Prostate gland (tissue), 2 donors: Measurements from ENCODE around the gene PDE4D. TPM values are rescaled to one million over a fixed set of nuclear protein-coding genes. Genes with fewer than 3 reads are reported as not detected.

Experiments
- DNase-seq: peaks from one replicate; pipeline ENCODE4 v3.0.0-alpha.2; 2019; ENCODE audit warnings: low spot score
- H3K27ac ChIP-seq, 2 donors: fragments of 200-600 bp; sonication (generic); 2 replicates each; pipeline ENCODE4 v1.5.1; 2017 to 2019
- H3K27me3 ChIP-seq: fragments of 200-600 bp; sonication (generic); replicated peaks from 2 replicates; pipeline ENCODE4 v1.5.1; 2019; ENCODE audit not compliant: insufficient read depth
- H3K36me3 ChIP-seq, 2 donors: fragments of 200-600 bp; sonication (generic); 1 replicate in 1 of 2; 2 replicates in 1 of 2; pipeline versions ENCODE4 v1.5.1 to v1.8.1; 2017 to 2019
- H3K4me1 ChIP-seq: fragments of 200-600 bp; sonication (generic); replicated peaks from 2 replicates; pipeline ENCODE4 v1.5.1; 2019
- H3K4me3 ChIP-seq, 2 donors: fragments of 200-600 bp; sonication (generic); 2 replicates each; pipeline ENCODE4 v1.5.1; 2017 to 2019
- H3K9me3 ChIP-seq: fragments of 200-600 bp; sonication (generic); 2 replicates; pipeline ENCODE4 v1.5.1; 2017
- CTCF ChIP-seq, 4 experiments: fragments of 200-600 bp in 2 of 4; fragments of 450-650 bp in 2 of 4; sonication (generic) in 2 of 4; IDR thresholded peaks; 1 replicate in 3 of 4; 2 replicates in 1 of 4; pipeline ENCODE4 v1.5.1; 2016 to 2019; ENCODE audit warnings: antibody characterized with exemption in 4 of 4, mild to moderate bottlenecking in 2 of 4, moderate library complexity in 2 of 4
- POLR2A ChIP-seq: fragments of 450-650 bp; IDR thresholded peaks from one replicate; pipeline ENCODE4 v1.6.1; 2016; ENCODE audit warnings: antibody characterized with exemption, mild to moderate bottlenecking
- POLR2AphosphoS5 ChIP-seq: sonication (generic); formaldehyde crosslinking; IDR thresholded peaks from one replicate; pipeline ENCODE4 v1.6.1; 2017; ENCODE audit warnings: antibody characterized with exemption
- WGBS: methylation state at CpG from one replicate; pipeline ENCODE4 v1.1.5; 2018; 5-methylcytosine and 5-hydroxymethylcytosine counted together
- intact Hi-C: fragments of 100-400 bp; cut with DNase I; formaldehyde crosslinking; loops from one replicate; pipeline ENCODE4 v1.14.2; 2022
- total RNA-seq, 2 donors: library from RNA; depleted of rRNA; stranded (reverse); fragments of >200 nt; gene quantifications; one replicate each; pipeline ENCODE4 v1.1.0, GENCODE V29; 2016

The PDE4D gene
- total RNA-seq, 2 donors from 2014 or later: 64.2 to 75.6 TPM

- Histone ChIP-seq H3K9me3 (no peaks in the 10 kb centered on the region), H3K27me3 (no peaks in the 10 kb centered on the region), H3K4me3 (no peak overlapping the region), H3K4me1 (no peaks in the 10 kb centered on the region), H3K36me3 (no peaks in the 10 kb centered on the region), H3K27ac (no peak overlapping the region)
- 21% methylated on average over 1 of the region's 1 CpG for WGBS
- DNase-seq: no peak
- intact Hi-C loops: no loop called here
- TF ChIP-seq CTCF (IDR thresholded peaks at IDR 0.05): no peak
- no peak for TF ChIP-seq POLR2A
- TF ChIP-seq POLR2AphosphoS5: no peak
Observed at GRCh38 chr5:59728356-59728755, 165.2 kb downstream of the PDE4D start.

- Histone ChIP-seq H3K27me3 (no peaks in the 10 kb centered on the region), H3K27ac (no peak overlapping the region), H3K4me3 (no peak overlapping the region), H3K9me3 (no peaks in the 10 kb centered on the region), H3K36me3 (no peaks in the 10 kb centered on the region), H3K4me1 (no peaks in the 10 kb centered on the region)
- DNase-seq: no peak
- intact Hi-C loops: no loop called here
- TF ChIP-seq POLR2AphosphoS5: no peak
- WGBS: 78% methylated on average over 2 of the region's 2 CpGs
Observed at GRCh38 chr5:59727186-59727585, 166.3 kb downstream of the PDE4D start.

- no peak for TF ChIP-seq CTCF (IDR thresholded peaks at IDR 0.05)
- no peak for TF ChIP-seq POLR2AphosphoS5
- no peak for TF ChIP-seq POLR2A
- no peaks in the 10 kb centered on the region for H3K4me1 ChIP-seq
- no peak for DNase-seq
- no peak overlapping the region for H3K27ac ChIP-seq
- H3K9me3 ChIP-seq: no peaks in the 10 kb centered on the region
- no peaks in the 10 kb centered on the region for H3K27me3 ChIP-seq
- H3K36me3 ChIP-seq: no peaks in the 10 kb centered on the region
- H3K4me3 ChIP-seq: no peak overlapping the region
- intact Hi-C loops: no loop called here
- 25% methylated on average over 1 of the region's 1 CpG for WGBS
Observed at GRCh38 chr5:59725392-59725767, 168.1 kb downstream of the PDE4D start.

- no peak overlapping the region for H3K27ac ChIP-seq
- 54% methylated on average over 4 of the region's 4 CpGs for whole genome bisulfite sequencing
- no peaks in the 10 kb centered on the region for H3K9me3 ChIP-seq
- intact Hi-C loops: no loop called here
- TF ChIP-seq POLR2A: no peak
- TF ChIP-seq CTCF (IDR thresholded peaks at IDR 0.05): peak in 3 of 4 experiments; percentile 35 to 38 (median 37)
- no peak overlapping the region for H3K4me3 ChIP-seq
- no peaks in the 10 kb centered on the region for H3K4me1 ChIP-seq
- DNase-seq: no peak
- H3K36me3 ChIP-seq: no peaks in the 10 kb centered on the region
- no peaks in the 10 kb centered on the region for H3K27me3 ChIP-seq
Observed at GRCh38 chr5:59724482-59725391, 168.8 kb downstream of the PDE4D start.

- intact Hi-C loops: no loop called here
- H3K36me3 ChIP-seq: no peaks in the 10 kb centered on the region
- no peaks in the 10 kb centered on the region for H3K4me1 ChIP-seq
- TF ChIP-seq POLR2AphosphoS5 (no peak), CTCF (IDR thresholded peaks at IDR 0.05) (no peak), POLR2A (no peak)
- no peaks in the 10 kb centered on the region for H3K9me3 ChIP-seq
- no peak overlapping the region for H3K4me3 ChIP-seq
- WGBS: 80% methylated on average over 2 of the region's 2 CpGs
- no peaks in the 10 kb centered on the region for H3K27me3 ChIP-seq
- DNase-seq: no peak
- H3K27ac ChIP-seq: no peak overlapping the region
Observed at GRCh38 chr5:59722874-59723273, 170.7 kb downstream of the PDE4D start.
